ENCODE measurements around the gene SNRNP25.
"Not testable (repeated sequence)": the region's sequence is repeated elsewhere in the genome, so short reads cannot be mapped to it uniquely, and the experiment has no call there.

SNRNP25 gene

DNA sequence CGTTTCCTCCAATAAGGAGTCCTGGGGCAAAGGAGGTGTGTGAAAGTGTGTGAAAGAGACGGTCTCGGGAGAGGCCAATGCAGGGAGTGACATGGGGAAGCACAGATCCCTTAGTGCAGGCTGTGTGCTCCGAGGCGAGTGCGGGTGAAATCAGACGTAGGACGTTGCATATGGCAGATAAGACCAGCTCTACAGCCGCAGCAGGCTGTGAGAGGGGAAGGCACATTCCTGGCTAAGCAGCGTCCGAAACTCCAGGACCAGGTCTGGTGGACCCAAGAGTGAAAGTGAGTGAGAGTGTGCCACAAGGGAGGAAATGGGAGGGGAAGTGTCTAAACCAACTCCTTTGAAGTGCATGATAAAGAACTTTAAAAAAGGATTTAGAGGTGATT is 11.6 kb upstream of the SNRNP25 start:
- no peak for DNase-seq

DNA sequence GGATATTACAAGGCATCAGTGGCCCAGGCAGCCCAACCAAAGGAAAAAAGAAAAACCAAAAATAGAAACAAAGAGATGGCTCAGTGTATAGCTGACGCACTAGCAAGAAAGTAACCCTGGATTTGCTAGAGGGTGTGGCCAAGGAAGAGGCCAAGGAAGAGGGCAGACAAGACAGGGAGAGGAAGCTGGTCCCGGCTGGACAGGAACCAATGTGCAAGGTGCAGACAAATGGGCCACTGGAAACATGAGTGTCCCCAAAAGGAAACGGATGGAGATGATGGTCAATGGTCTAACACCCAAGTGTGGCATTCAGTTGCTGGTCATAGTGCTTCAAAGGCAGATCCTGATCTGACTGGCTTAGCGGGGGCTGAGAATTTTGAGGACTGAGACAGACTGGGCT is 10.9 kb upstream of the SNRNP25 start:
- no peak for DNase-seq

DNA sequence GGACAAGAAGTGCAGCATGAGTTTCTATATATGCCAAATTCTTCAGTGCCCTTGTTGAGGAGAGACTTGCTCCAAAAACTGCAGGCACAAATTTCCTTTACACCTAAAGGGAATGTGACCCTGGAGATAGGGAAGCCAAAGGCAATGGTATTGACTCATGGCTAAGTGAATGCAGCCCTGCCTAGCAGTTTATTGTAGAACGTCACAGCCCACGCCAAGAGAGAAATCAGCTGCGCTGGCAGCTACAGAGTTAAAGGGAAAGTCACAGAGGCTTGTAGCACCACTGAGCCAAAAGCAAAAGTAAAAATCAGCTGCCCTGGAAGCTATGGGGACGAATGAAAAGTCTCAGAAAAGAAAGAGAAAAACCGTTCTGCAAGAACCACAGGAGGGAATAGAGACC is 10.3 kb upstream of the SNRNP25 start:
- DNase-seq: no peak

DNA sequence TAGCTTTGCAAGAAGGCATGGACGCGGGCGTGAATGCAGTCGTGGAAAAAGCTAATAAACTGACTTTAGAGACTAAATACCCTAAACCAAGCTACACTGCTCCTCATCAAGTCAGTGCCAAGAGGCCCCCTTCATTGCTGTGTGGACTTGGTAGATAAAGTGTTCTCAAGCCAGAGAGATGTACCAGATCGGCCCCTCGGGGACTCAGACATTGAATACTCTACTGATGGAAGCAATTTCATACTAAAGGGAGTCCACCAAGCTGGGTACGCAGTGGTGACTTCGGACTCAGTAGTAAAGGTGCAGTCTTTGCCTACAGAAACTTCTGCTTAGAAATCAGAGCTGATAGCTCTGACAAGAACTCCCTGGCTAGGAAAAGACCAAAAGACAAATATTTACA is 9.0 kb upstream of the SNRNP25 start:
- DNase-seq: no peak

- DNase-seq: no peak
Measured at GRCh38 chr16:45454-45853, 8.2 kb upstream of the SNRNP25 start.

DNA sequence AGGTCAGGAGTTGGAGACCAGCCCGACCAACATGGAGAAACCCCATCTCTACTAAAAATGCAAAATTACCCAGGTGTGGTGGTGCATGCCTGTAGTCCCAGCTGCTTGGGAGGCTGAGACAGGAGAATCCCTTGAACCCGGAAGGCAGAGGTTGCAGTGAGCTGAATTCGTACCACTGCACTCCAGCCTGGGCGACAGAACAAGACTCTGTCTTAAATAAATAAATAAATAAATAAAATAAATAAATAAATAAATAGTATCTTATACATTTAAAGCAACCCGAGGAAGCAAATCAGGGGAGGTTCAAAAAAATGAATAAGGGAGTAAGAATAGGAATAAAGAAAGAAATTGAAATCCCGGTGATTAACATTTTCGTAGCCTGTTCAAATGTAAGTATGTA is 7.1 kb upstream of the SNRNP25 start:
- DNase-seq: not testable (repeated sequence)

DNA sequence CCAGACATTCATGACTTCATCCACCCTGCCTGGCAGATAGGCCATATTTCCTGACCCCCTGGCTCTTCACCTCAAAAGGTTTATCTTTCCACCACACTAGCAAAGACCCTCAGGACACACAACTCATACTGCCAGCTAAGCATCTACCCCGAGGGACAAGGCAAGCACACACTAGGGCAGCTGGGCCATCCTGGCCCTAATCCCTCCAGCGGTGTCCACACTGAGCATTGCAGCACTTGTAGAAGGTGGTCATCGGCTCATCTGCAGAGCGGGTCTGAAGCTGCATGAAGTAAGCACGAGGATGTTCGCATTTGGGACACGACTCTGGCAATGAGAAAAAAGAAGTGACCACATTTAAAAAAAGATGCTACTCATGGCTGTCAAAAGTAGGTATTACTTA is 6.4 kb upstream of the SNRNP25 start:
- no peak for DNase-seq

GRCh38 chr16:50769-51591 is 2.6 kb upstream of the SNRNP25 start:
- peak; percentile 53 for DNase-seq

DNA sequence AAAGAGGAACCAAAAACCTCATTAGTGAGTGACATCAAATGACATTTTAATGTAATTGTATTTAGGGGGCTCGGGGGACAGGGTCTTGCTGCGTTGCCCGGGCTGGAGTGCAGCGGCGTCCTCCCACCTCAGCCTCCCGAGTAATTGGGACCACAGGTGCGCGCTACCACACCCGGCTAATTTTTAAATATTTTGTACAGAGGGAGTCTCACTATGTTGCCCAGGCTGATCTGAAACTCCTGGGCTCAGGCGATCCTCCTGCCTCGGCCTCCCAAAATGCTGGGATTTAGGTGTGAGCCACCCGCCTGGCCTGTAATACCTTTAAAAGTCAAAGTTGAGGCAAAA is 581 bp downstream of the SNRNP25 start:
- DNase-seq: no peak

- DNase-seq: no peak
Measured at GRCh38 chr16:55571-56136, 2.0 kb downstream of the SNRNP25 start.

DNA sequence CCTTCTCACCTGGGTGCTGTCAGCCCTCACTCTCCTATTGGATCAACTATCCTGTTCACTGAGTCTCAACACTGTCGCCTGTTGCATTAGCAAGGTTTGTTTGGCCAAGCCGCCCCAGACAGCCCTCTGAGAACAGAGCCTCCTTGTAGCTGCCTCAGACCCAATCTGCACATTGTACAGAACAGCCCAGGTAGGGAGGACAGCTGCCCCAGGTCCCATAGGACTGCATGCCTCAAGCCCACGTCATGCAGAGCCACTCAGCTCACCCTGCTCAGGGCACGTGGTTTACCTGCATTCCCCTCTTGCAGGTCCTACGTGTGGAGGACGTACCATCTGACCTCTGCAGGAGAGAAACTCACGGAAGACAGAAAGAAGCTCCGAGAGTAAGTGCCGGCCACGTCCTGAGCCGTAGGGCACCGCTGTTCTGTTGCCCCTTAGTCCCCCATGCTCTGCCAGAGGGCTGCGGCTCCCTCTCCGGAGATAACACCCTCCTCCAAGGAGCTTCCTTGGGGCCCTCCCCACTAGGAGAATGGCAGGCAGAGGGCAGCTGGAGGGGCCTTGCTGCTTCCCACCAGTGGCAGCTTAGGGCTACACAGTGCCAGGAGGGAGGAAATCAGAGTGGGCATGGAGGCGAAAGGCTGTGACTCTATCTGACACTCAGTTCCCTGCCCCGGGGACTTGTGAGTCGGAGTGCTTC is 2.8 kb downstream of the SNRNP25 start:
- no peak for DNase-seq

- no peak for DNase-seq
Measured at GRCh38 chr16:57711-58110, 4.1 kb downstream of the SNRNP25 start.

- DNase-seq: no peak
Measured at GRCh38 chr16:58491-59439, 5.1 kb downstream of the SNRNP25 start.

GRCh38 chr16:59440-60059 is 5.9 kb downstream of the SNRNP25 start:
- DNase-seq: no peak

GRCh38 chr16:60166-60565 is 6.5 kb downstream of the SNRNP25 start:
- DNase-seq: no peak

DNA sequence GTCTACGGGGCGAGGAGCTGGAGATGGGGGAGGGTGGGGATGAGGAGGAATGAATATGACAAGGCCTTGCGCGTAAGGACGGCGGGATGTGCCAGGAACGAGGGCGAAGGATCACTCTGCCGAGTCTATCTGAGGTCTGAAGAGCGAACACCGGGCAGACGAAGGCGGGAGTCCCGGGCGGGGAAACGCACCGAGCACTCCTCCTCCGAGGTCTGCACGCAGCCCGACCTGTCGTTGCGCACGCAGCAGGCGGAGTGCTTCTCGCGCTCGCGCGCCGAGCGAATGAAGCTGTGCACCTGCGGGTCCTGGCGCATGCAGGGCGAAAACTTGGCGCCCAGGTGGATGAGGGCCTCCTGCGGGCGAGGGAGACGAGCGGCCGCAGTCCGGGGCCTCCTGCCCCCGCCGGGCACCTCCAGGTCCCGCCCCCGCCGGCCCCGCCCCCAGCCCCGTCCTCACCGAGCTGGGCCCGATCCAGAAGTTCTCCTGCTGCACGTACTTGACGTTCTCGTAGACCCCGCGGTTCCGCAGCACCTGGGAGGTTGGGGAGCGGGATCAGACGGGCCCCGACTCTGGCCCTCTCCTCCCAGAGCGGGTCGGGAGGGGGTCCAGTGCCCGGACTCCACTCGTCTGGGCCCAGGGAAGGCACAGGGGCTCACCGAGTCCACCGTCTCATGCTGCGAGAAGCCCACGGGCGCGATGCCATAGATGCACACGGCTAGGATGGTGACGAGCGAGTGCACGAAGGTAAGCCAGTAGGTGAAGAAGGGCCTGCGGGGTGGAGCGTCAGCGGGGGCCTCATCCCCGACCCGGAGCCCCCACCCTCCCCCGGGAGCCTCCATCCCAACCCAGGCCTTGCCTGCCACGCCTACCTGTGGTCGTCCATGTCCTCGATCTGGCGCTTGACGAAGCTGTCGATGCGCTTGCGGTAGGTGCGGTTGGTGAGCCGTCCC is 7.6 kb downstream of the SNRNP25 start:
- DNase-seq: no peak

GRCh38 chr16:61879-62281 is 8.3 kb downstream of the SNRNP25 start:
- DNase-seq: no peak

DNA sequence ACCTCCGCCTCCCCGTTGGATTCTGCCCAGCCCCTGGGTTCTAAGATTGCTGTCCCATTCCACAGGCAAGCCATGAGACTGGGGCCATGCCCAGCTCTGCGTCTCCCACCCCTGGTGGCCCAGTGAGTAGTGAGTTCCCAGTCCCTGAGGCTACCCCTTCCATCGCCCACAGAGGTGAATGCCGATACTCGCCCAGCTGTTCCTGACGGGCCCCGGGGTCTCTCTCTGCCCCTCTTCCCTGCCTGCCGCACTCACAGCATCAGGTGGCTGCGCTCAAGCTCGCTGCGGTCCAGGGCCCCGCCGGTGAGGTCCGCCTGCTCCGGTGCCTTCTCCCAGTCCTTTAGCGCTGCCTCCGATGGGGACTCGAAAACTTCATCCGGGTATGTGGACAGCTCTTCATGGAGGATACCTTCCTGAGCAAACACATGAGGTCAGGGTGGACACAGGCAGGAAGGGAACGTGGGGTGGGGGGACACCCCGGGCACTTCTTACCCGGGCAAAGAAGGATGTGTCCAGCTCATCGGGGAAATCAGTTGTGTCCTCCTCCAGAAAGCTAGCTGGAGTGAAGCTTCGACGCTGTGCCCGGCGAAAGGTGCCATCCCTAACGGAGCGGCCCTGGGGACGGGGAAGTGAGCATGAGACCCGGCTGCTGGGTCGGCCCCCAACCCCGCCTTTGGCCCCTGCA is 8.8 kb downstream of the SNRNP25 start:
- DNase-seq: no peak

- no peak for DNase-seq
Measured at GRCh38 chr16:62968-63391, 9.4 kb downstream of the SNRNP25 start.

GRCh38 chr16:63466-63865 is 9.8 kb downstream of the SNRNP25 start:
- no peak for DNase-seq

All from NCI-H2029 (cell line).